Keratinocyte (primary cell): ENCODE results near the gene PKP2. TPM values are rescaled to one million over a fixed set of nuclear protein-coding genes. Genes with fewer than 3 reads are reported as not detected.

Experiments
- DNase-seq: peaks from one replicate; pipeline ENCODE4 v3.0.0-alpha.2; 2011; ENCODE audit warnings: low read depth, missing footprints, low spot score
- FAIRE-seq: peaks from 2 replicates; lab custom pipeline; 2011; peaks lifted over from hg19 to GRCh38; lab: Jason Lieb, UNC
- H2AFZ ChIP-seq: 2 replicates; pipeline ENCODE4 v1.6.0; 2012; ENCODE audit warnings: low read length, control low read depth, inconsistent platforms; ENCODE audit not compliant: control insufficient read depth
- H3K27ac ChIP-seq: 2 replicates; pipeline ENCODE4 v1.5.1; 2011; ENCODE audit warnings: low read length; ENCODE audit not compliant: control insufficient read depth, insufficient read depth
- H3K27me3 ChIP-seq: 3 replicates; pipeline ENCODE4 v1.6.0; 2011; ENCODE audit warnings: low read length; ENCODE audit not compliant: control insufficient read depth, insufficient read depth; ENCODE audit errors: extremely low read depth
- H3K36me3 ChIP-seq, 2 experiments: 2 replicates in 1 of 2; 3 replicates in 1 of 2; pipeline ENCODE4 v1.5.1; 2011; ENCODE audit warnings: low read length in 2 of 2, mild to moderate bottlenecking in 1 of 2; ENCODE audit not compliant: control insufficient read depth in 2 of 2, insufficient read depth in 2 of 2; ENCODE audit errors: extremely low read depth in 1 of 2
- H3K4me1 ChIP-seq: 3 replicates; pipeline ENCODE4 v1.5.1; 2011; ENCODE audit warnings: low read length; ENCODE audit not compliant: control insufficient read depth, insufficient read depth; ENCODE audit errors: extremely low read depth
- H3K4me2 ChIP-seq: 3 replicates; pipeline ENCODE4 v1.6.0; 2011; ENCODE audit warnings: low read depth, low read length; ENCODE audit not compliant: control insufficient read depth, insufficient read depth; ENCODE audit errors: extremely low read depth
- H3K4me3 ChIP-seq, 3 experiments: fragments of 200-600 bp in 1 of 3; sonication (generic) in 1 of 3; 2 replicates in 2 of 3; 3 replicates in 1 of 3; pipeline ENCODE4 v1.5.1; 2011 to 2016; ENCODE audit warnings: low read length in 3 of 3, mild to moderate bottlenecking in 3 of 3, control low read depth in 2 of 3, inconsistent platforms in 1 of 3, low read depth in 1 of 3, mixed read lengths in 1 of 3, mixed run types in 1 of 3, moderate library complexity in 1 of 3; ENCODE audit not compliant: control insufficient read depth in 2 of 3, insufficient read depth in 2 of 3; ENCODE audit errors: extremely low read depth in 1 of 3
- H3K79me2 ChIP-seq: 2 replicates; pipeline ENCODE4 v1.6.0; 2012; ENCODE audit warnings: low read length; ENCODE audit not compliant: control insufficient read depth, insufficient read depth
- H3K9ac ChIP-seq: 3 replicates; pipeline ENCODE4 v1.6.0; 2011; ENCODE audit warnings: low read length; ENCODE audit not compliant: control insufficient read depth, insufficient read depth; ENCODE audit errors: extremely low read depth
- H3K9me1 ChIP-seq: 3 replicates; pipeline ENCODE4 v1.6.0; 2011; ENCODE audit warnings: low read length; ENCODE audit not compliant: control insufficient read depth, insufficient read depth; ENCODE audit errors: extremely low read depth
- H3K9me3 ChIP-seq: 2 replicates; pipeline ENCODE4 v1.5.1; 2012; ENCODE audit warnings: low read depth, low read length; ENCODE audit not compliant: control insufficient read depth
- H4K20me1 ChIP-seq: 3 replicates; pipeline ENCODE4 v1.6.0; 2011; ENCODE audit warnings: low read length; ENCODE audit not compliant: control insufficient read depth, insufficient read depth; ENCODE audit errors: extremely low read depth
- CTCF ChIP-seq, 3 experiments: IDR thresholded peaks in 1 of 3; conservative IDR thresholded peaks in 1 of 3; optimal IDR thresholded peaks in 1 of 3; 2 replicates in 2 of 3; 3 replicates in 1 of 3; pipeline versions ENCODE3 to v1.5.1; 2011; ENCODE audit warnings: low read length in 3 of 3, mild to moderate bottlenecking in 3 of 3, moderate library complexity in 2 of 3, control low read depth in 1 of 3, inconsistent platforms in 1 of 3; ENCODE audit not compliant: insufficient read depth in 2 of 3; ENCODE audit errors: extremely low read depth in 1 of 3
- EZH2 ChIP-seq: IDR thresholded peaks from one replicate; pipeline ENCODE4 v1.6.1; 2012; ENCODE audit warnings: inconsistent platforms, mild to moderate bottlenecking, low read length, moderate library complexity
- dilution Hi-C: fragments of 300-500 bp; cut with MboI; formaldehyde crosslinking; loops from one replicate; pipeline ENCODE4 v1.7.0; 2020; ENCODE audit warnings: low sequenced_read_pairs; ENCODE audit not compliant: extremely low pct_ligation_motif_present
- polyA plus RNA-seq, 5 experiments: library from polyadenylated mRNA; depleted of rRNA in 3 of 5; stranded (reverse) in 3 of 5; stranded (forward) in 1 of 5; unstranded in 1 of 5; fragments of >200 nt; gene quantifications; 1 replicate in 1 of 5; 2 replicates in 3 of 5; 3 replicates in 1 of 5; pipeline versions ENCODE4 v1.2.1 to v1.2.3, GENCODE V29; 2011 to 2012; ENCODE audit warnings: missing spikeins in 2 of 5, low read depth in 1 of 5, low replicate concordance in 1 of 5

Gene PKP2
- polyA plus RNA-seq, 1 donor (not counting 4 experiments of a cell fraction or from before 2014, with no cell fraction given) = 50.4 TPM

- peak overlapping the region; percentile 70 for H2AFZ ChIP-seq
- H3K27me3 ChIP-seq = no peaks in the 10 kb centered on the region
- peak overlapping the region; percentile 48 for H3K9ac ChIP-seq
Measured at GRCh38 chr12:32918890-32919801, 22.6 kb upstream of the PKP2 start.

GRCh38 chr12:32917094-32917611, 20.6 kb upstream of the PKP2 start:
- Histone ChIP-seq H3K27ac (peak overlapping the region; percentile 5), H3K4me2 (no peak overlapping the region)
- dilution Hi-C loops = no loop called here

More at GRCh38 chr12:32918890-32919801, 22.6 kb upstream of the PKP2 start:
- TF ChIP-seq CTCF (optimal IDR thresholded peaks at IDR 0.05 in 1 of 3, IDR thresholded peaks at IDR 0.05 in 1 of 3, conservative IDR thresholded peaks at IDR 0.05 in 1 of 3; ENCODE audit: extremely low read depth in 1 of 3, insufficient read depth in 2 of 3, low read length in 3 of 3) (peak; percentile 34 to 47 (median 38)), EZH2 (no peak)
- dilution Hi-C loops = no loop called here
- peaks cover 42% of the 10 kb centered on the region for H3K4me1 ChIP-seq
- H3K4me3 ChIP-seq = peak overlapping the region in 2 of 3 experiments; percentile 41 to 43
- H3K36me3 ChIP-seq = no peaks in the 10 kb centered on the region
- peak overlapping the region; percentile 70 for H3K4me2 ChIP-seq
- H3K9me3 ChIP-seq = no peaks in the 10 kb centered on the region
- H3K79me2 ChIP-seq = no peaks in the 10 kb centered on the region
- DNase-seq (no peak), FAIRE-seq (peak; percentile 91)
- no peaks in the 10 kb centered on the region for H4K20me1 ChIP-seq
- no peaks in the 10 kb centered on the region for H3K9me1 ChIP-seq
- H3K27ac ChIP-seq = peak overlapping the region; percentile 80

More at GRCh38 chr12:32917094-32917611, 20.6 kb upstream of the PKP2 start:
- no peak for FAIRE-seq
- H4K20me1 ChIP-seq = no peaks in the 10 kb centered on the region
- H3K9me1 ChIP-seq = no peaks in the 10 kb centered on the region
- peaks cover 38% of the 10 kb centered on the region for H3K4me1 ChIP-seq
- no peaks in the 10 kb centered on the region for H3K79me2 ChIP-seq
- H3K36me3 ChIP-seq = no peaks in the 10 kb centered on the region
- no peak overlapping the region for H3K4me3 ChIP-seq
- TF ChIP-seq EZH2 (no peak), CTCF (optimal IDR thresholded peaks at IDR 0.05 in 1 of 3, IDR thresholded peaks at IDR 0.05 in 1 of 3, conservative IDR thresholded peaks at IDR 0.05 in 1 of 3; ENCODE audit: extremely low read depth in 1 of 3, insufficient read depth in 2 of 3, low read length in 3 of 3) (no peak)
- H3K27me3 ChIP-seq = no peaks in the 10 kb centered on the region
- no peak overlapping the region for H3K9ac ChIP-seq
- no peaks in the 10 kb centered on the region for H3K9me3 ChIP-seq
- no peak overlapping the region for H2AFZ ChIP-seq
- DNase-seq = no peak
